ENCODE data around the gene TK2.
"Not testable (repeated sequence)": the region's sequence is repeated elsewhere in the genome, so short reads cannot be mapped to it uniquely, and the experiment has no call there.

TK2 gene

GRCh38 chr16:66507731-66508239, 42.1 kb downstream of the TK2 start:
- DNase-seq (ENCODE audit: insufficient read length, low spot score) (no peak), FAIRE-seq (no peak)
- no peak for TF ChIP-seq POLR2A (IDR thresholded peaks at IDR 0.05; ENCODE audit: low read depth, low read length)

- DNase-seq (ENCODE audit: insufficient read length, low spot score) (no peak), FAIRE-seq (no peak)
- no peak for TF ChIP-seq POLR2A (IDR thresholded peaks at IDR 0.05; ENCODE audit: low read depth, low read length)
These were observed 46.3 kb downstream of the TK2 start for GRCh38 chr16:66503612-66504011.

- FAIRE-seq (no peak), DNase-seq (ENCODE audit: insufficient read length, low spot score) (no peak)
- no peak for TF ChIP-seq POLR2A (IDR thresholded peaks at IDR 0.05; ENCODE audit: low read depth, low read length)
These were observed 46.9 kb downstream of the TK2 start for GRCh38 chr16:66503030-66503429.

GRCh38 chr16:66502020-66502913, 47.7 kb downstream of the TK2 start:
- FAIRE-seq (no peak), DNase-seq (ENCODE audit: insufficient read length, low spot score) (no peak)
- no peak for TF ChIP-seq POLR2A (IDR thresholded peaks at IDR 0.05; ENCODE audit: low read depth, low read length)

- not testable (repeated sequence) for FAIRE-seq; DNase-seq (ENCODE audit: insufficient read length, low spot score)
These were observed 48.4 kb downstream of the TK2 start for GRCh38 chr16:66501563-66501962.

GRCh38 chr16:66497921-66498320, 52.0 kb downstream of the TK2 start:
- DNase-seq (ENCODE audit: insufficient read length, low spot score); FAIRE-seq: not testable (repeated sequence)

GRCh38 chr16:66496226-66496625, 53.7 kb downstream of the TK2 start:
- not testable (repeated sequence) for FAIRE-seq

GRCh38 chr16:66495440-66495839, 54.5 kb downstream of the TK2 start:
- DNase-seq (ENCODE audit: insufficient read length, low spot score) (no peak), FAIRE-seq (no peak)
- no peak for TF ChIP-seq POLR2A (IDR thresholded peaks at IDR 0.05; ENCODE audit: low read depth, low read length)

More at GRCh38 chr16:66496226-66496625, 53.7 kb downstream of the TK2 start:
- DNase-seq (ENCODE audit: insufficient read length, low spot score) = not testable (repeated sequence)

- DNase-seq (ENCODE audit: insufficient read length, low spot score) (no peak), FAIRE-seq (no peak)
- no peak for TF ChIP-seq POLR2A (IDR thresholded peaks at IDR 0.05; ENCODE audit: low read depth, low read length)
These were observed 55.0 kb downstream of the TK2 start for GRCh38 chr16:66494916-66495315.

- DNase-seq (ENCODE audit: insufficient read length, low spot score) = no peak
- no peak for FAIRE-seq
- no peak for TF ChIP-seq POLR2A (IDR thresholded peaks at IDR 0.05; ENCODE audit: low read depth, low read length)
These were observed 56.2 kb downstream of the TK2 start for GRCh38 chr16:66493490-66494401.

GRCh38 chr16:66491716-66492064, 58.2 kb downstream of the TK2 start:
- DNase-seq (ENCODE audit: insufficient read length, low spot score) = no peak
- no peak for TF ChIP-seq POLR2A (IDR thresholded peaks at IDR 0.05; ENCODE audit: low read depth, low read length)
- FAIRE-seq = no peak

- TF ChIP-seq POLR2A (IDR thresholded peaks at IDR 0.05; ENCODE audit: low read depth, low read length) = no peak
- no peak for FAIRE-seq
These were observed 58.9 kb downstream of the TK2 start for GRCh38 chr16:66490774-66491715.

GRCh38 chr16:66489818-66490217, 60.1 kb downstream of the TK2 start:
- no peak for FAIRE-seq

More at GRCh38 chr16:66490774-66491715, 58.9 kb downstream of the TK2 start:
- no peak for DNase-seq (ENCODE audit: insufficient read length, low spot score)

More at GRCh38 chr16:66489818-66490217, 60.1 kb downstream of the TK2 start:
- no peak for TF ChIP-seq POLR2A (IDR thresholded peaks at IDR 0.05; ENCODE audit: low read depth, low read length)
- no peak for DNase-seq (ENCODE audit: insufficient read length, low spot score)
